GM12891 (cell line): ENCODE results near the gene DNAI7.

Experiments
- POLR2A ChIP-seq: IDR thresholded peaks from 2 replicates; pipeline ENCODE4 v1.6.1; 2011; ENCODE audit warnings: low read depth, low read length, control low read depth
- POLR2AphosphoS5 ChIP-seq: IDR thresholded peaks from 2 replicates; pipeline ENCODE4 v1.6.1; 2011; ENCODE audit warnings: low read depth, low read length, control low read depth
- TAF1 ChIP-seq: IDR thresholded peaks from 2 replicates; pipeline ENCODE4 v1.6.1; 2011; ENCODE audit warnings: low read depth, low read length, control low read depth

DNA sequence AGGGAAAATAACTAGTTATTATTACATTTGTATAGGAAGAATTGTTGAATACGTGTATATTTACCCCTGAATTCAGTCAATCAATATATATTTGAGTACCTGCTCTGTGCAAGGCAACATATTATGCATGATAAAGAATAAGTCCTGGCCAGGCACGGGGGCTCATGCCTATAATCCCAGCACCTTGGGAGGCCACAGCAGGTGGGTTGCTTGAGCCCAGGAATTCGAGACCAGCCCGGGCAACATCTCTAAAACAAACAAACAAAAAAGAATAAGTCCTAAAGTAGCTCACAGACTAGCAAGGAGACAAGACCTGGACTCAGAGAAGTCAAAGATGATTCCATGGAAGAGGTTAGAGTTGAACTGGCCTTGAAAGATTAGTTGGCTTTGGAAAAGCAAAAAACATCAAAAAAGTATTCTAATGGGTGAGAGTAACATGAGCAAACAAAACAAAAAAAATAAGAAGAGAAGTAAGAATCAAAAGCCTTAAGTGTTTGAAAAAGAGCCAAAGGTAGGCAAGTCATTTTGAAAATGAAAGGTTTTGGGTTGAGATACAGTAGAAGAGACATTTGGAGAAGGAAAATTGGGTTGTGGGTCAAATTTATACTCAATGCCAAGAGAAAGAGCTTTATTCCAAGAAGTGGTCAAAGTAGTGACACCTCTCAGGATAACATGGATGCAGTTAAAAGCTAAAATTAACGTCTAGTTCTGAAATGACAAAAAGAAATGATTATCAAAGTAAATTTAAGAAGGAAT, 130.9 kb downstream of the DNAI7 start:
- no peak for TF ChIP-seq TAF1
- no peak for TF ChIP-seq POLR2A
- TF ChIP-seq POLR2AphosphoS5: no peak
